Left ventricle myocardium inferior (tissue), 1 donor: Measurements from ENCODE around the gene RAB3C. TPM values are rescaled to one million over a fixed set of nuclear protein-coding genes. Genes with fewer than 3 reads are reported as not detected.

Experiments used
- DNase-seq: peaks from one replicate; pipeline ENCODE4 v3.0.0-alpha.2; 2020
- H3K27ac ChIP-seq: fragments of 200-600 bp; replicated peaks from 2 replicates; pipeline ENCODE4 v1.8.0; 2021
- H3K27me3 ChIP-seq: fragments of 200-600 bp; 2 replicates; pipeline ENCODE4 v1.8.0; 2021; ENCODE audit warnings: low read depth
- H3K36me3 ChIP-seq: fragments of 200-600 bp; 2 replicates; pipeline ENCODE4 v1.8.0; 2021
- H3K4me1 ChIP-seq: fragments of 200-600 bp; 2 replicates; pipeline ENCODE4 v1.8.0; 2021
- H3K4me3 ChIP-seq: fragments of 200-600 bp; 2 replicates; pipeline ENCODE4 v1.8.0; 2021; ENCODE audit warnings: mild to moderate bottlenecking, moderate library complexity
- H3K9me3 ChIP-seq: fragments of 200-600 bp; replicated peaks from 2 replicates; pipeline ENCODE4 v1.8.0; 2021
- CTCF ChIP-seq: fragments of 200-600 bp; IDR thresholded peaks from 2 replicates; pipeline ENCODE4 v1.8.0; 2021; ENCODE audit warnings: antibody characterized with exemption, mild to moderate bottlenecking, borderline replicate concordance
- intact Hi-C: fragments of 100-400 bp; cut with micrococcal nuclease; formaldehyde crosslinking; loops from one replicate; pipeline ENCODE4 v1.11.0; 2022
- total RNA-seq: library from RNA; stranded (reverse); fragmentation: NEBNext Ultra II Directional; extraction: Animal tissue kit (Norgen Biotek cat#: 25700); gene quantifications from one replicate; pipeline ENCODE4 v1.2.1, GENCODE V29; 2021
- donor health status: DM: no; HTN: yes; CAD: no; lungs with severe emphysema.

The RAB3C gene
- total RNA-seq, 1 donor from 2014 or later: 1.2 TPM

DNA sequence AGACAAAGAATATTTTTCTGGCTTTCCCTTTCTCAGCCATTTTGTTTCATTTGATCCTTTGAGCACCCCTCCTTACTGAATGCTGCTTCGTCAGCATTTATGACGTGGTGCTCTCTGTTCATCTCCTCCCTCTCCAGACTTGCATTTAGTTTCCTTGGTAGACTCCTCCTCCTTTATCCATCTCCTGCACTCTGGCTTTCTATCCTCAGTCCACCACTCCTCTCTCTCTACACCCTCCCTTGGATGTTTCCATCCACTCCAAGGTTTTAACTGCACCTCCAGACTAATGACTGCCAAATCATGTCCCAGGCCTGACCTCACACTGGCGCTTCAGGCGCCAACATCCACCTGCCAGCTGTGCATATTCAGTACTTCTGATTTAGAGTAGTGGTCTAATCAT lies 245.4 kb downstream of the RAB3C start:
- no peaks in the 10 kb centered on the region for H3K9me3 ChIP-seq
- H3K4me3 ChIP-seq: no peak overlapping the region
- H3K27me3 ChIP-seq: no peaks in the 10 kb centered on the region
- no peak overlapping the region for H3K27ac ChIP-seq
- no peak for TF ChIP-seq CTCF
- intact Hi-C loops: no loop called here
- no peak for DNase-seq
- no peaks in the 10 kb centered on the region for H3K4me1 ChIP-seq
- H3K36me3 ChIP-seq: no peaks in the 10 kb centered on the region

DNA sequence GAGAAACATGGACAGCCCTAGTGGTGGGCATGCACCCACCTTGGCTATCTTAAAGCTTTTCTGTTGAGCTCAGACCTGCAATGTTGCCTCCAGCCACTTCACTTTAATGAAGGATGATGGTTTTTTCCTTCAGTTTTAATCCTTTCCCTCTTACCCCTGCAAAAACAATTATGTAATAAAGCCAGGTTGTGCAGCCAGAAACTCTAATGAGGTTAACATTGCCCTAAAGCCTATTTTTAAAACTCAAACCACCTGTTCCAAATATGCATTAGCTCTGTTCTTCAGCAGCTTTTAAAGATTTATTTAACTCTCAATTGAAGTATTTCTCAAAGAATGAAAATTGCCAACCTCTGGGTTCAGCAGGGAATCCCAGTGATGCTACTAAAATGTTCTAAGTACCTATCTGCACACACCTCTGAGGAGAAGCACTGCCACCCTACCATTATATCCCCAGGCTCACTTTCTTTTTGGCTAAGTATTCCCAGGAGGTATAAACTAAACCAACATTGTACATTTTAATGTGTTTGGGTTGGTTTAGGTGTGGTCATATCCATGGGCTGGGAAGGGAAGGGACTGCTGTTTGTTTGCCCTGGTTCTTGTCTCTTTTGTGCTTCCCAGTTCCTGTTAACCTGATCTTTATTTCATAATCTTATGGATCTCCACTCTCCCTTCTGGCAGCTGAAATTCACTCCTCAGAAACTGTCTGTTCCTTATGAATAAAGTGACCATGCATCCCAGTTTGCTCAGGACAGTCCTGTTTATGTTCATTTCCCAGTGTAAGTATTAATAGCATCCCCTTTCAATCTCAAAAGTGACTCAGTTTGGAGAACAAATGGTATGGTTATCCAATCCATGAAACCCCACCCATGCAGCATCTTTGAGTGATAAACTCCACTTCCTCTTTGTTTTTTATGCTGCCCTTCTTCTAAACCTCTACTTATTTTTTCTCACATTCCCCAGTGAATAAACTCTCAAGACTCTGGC lies 251.7 kb downstream of the RAB3C start:
- Histone ChIP-seq H3K4me1 (no peaks in the 10 kb centered on the region), H3K4me3 (no peak overlapping the region), H3K27ac (no peak overlapping the region), H3K9me3 (peaks cover 14% of the 10 kb centered on the region), H3K36me3 (no peaks in the 10 kb centered on the region), H3K27me3 (no peaks in the 10 kb centered on the region)
- no peak for DNase-seq
- intact Hi-C loops: no loop called here
- no peak for TF ChIP-seq CTCF

DNA sequence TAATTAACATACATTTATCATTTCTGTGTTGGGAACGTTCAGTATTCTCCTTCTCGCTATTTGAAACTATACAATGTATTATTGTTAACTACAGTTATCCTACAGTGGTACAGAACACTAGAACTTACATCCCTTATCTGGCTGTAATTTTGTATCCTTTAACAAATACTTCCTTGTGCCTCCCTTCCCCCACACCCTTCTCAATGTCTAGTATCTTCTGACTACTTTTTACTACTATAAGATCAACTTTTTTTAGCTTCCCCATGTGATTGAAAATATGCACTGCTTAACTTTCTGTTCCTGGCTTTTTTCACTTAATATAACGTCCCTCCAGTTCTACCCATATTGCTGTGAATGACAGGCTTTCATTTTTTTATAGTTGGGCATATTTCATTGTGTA lies 253.5 kb downstream of the RAB3C start:
- H3K36me3 ChIP-seq: no peaks in the 10 kb centered on the region
- H3K9me3 ChIP-seq: peaks cover 31% of the 10 kb centered on the region
- intact Hi-C loops: no loop called here
- no peak for DNase-seq
- H3K27ac ChIP-seq: no peak overlapping the region
- H3K4me1 ChIP-seq: no peaks in the 10 kb centered on the region
- TF ChIP-seq CTCF: no peak
- H3K27me3 ChIP-seq: no peaks in the 10 kb centered on the region
- H3K4me3 ChIP-seq: no peak overlapping the region

- intact Hi-C loops: no loop called here
- Histone ChIP-seq H3K9me3 (peaks cover 31% of the 10 kb centered on the region), H3K36me3 (no peaks in the 10 kb centered on the region), H3K27ac (no peak overlapping the region), H3K27me3 (no peaks in the 10 kb centered on the region), H3K4me1 (no peaks in the 10 kb centered on the region), H3K4me3 (no peak overlapping the region)
- DNase-seq: no peak
- TF ChIP-seq CTCF: no peak
These were observed 255.9 kb downstream of the RAB3C start for GRCh38 chr5:58838729-58839128.

DNA sequence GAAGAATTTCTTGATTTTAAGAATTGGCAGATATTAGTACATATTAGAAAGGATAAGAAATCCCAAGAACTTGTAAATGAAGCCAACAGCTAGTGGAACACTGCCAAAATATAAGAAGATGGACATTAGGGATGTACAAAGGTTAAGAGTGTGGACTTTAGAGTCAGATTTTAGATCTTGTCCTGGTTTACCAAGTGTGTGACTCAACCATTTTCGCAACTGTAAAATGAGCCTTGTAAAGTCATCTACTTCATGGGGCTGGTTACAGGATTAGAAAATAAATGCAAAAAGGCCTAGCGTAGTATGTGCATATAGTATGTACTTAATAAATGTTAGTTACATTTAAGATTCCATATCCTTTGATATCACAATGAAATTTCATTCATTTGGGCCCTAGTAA lies 260.0 kb downstream of the RAB3C start:
- intact Hi-C loops: no loop called here
- Histone ChIP-seq H3K4me1 (no peaks in the 10 kb centered on the region), H3K27me3 (peaks cover 20% of the 10 kb centered on the region), H3K36me3 (no peaks in the 10 kb centered on the region), H3K27ac (no peak overlapping the region), H3K9me3 (peaks cover 31% of the 10 kb centered on the region), H3K4me3 (no peak overlapping the region)
- DNase-seq: no peak
- TF ChIP-seq CTCF: no peak
